OCI-LY7 (cell line): ENCODE measurements around the gene OPRM1. TPM values are rescaled to one million over a fixed set of nuclear protein-coding genes. Genes with fewer than 3 reads are reported as not detected.
A peak's percentile ranks its signal among the peaks of the same experiment; 100 is the strongest.

Experiments used
- BruUV-seq: library from RNA; stranded (reverse); fragments of 400-500 nt; replicated peaks from 2 replicates; lab custom pipeline; 2021; lab: Mats Ljungman, UMichigan
- CTCF ChIA-PET: fragments of 300-600 bp; sonication (Branson Sonifier 250); formaldehyde crosslinking; loops from one replicate; lab custom pipeline; 2022; ENCODE audit warnings: antibody characterized with exemption; ENCODE audit not compliant: unreplicated experiment; lab: Charles Lee
- POLR2A ChIA-PET: fragments of 300-600 bp; sonication (Branson Sonifier 250); formaldehyde crosslinking; loops from one replicate; lab custom pipeline; 2022; ENCODE audit warnings: antibody characterized with exemption; lab: Charles Lee
- DNase-seq: peaks from one replicate; pipeline ENCODE4 v3.0.0-alpha.2; 2015; ENCODE audit warnings: low spot score
- H2AFZ ChIP-seq: fragments of 200-600 bp; sonication (generic), shearing (Covaris generic); 2 replicates; pipeline ENCODE4 v1.6.1; 2014; ENCODE audit warnings: mild to moderate bottlenecking, antibody characterized with exemption, low read length, moderate library complexity
- H3K27ac ChIP-seq: fragments of 200-600 bp; sonication (generic); 2 replicates; pipeline ENCODE4 v1.5.1; 2014; ENCODE audit warnings: mixed run types, low read depth, mild to moderate bottlenecking, moderate library complexity, low read length, inconsistent platforms; ENCODE audit not compliant: poor library complexity, severe bottlenecking
- H3K36me3 ChIP-seq: fragments of 200-600 bp; sonication (generic); 2 replicates; pipeline ENCODE4 v1.6.1; 2014; ENCODE audit warnings: mild to moderate bottlenecking, antibody characterized with exemption, low read length, moderate library complexity, mixed read lengths; ENCODE audit not compliant: insufficient read depth
- H3K4me1 ChIP-seq: fragments of 200-600 bp; sonication (generic); 2 replicates; pipeline ENCODE4 v1.5.1; 2014; ENCODE audit warnings: mild to moderate bottlenecking, low read length; ENCODE audit not compliant: insufficient read depth, poor library complexity, severe bottlenecking
- H3K4me2 ChIP-seq: fragments of 200-600 bp; sonication (generic); 2 replicates; pipeline ENCODE4 v1.6.1; 2014; ENCODE audit warnings: mild to moderate bottlenecking, low read length
- H3K4me3 ChIP-seq: fragments of 200-600 bp; sonication (generic); 2 replicates; pipeline ENCODE4 v1.5.1; 2014; ENCODE audit warnings: mild to moderate bottlenecking, low read depth, low read length; ENCODE audit not compliant: poor library complexity, severe bottlenecking
- H3K79me2 ChIP-seq: fragments of 200-600 bp; sonication (generic); 2 replicates; pipeline ENCODE4 v1.6.1; 2016; ENCODE audit warnings: low read depth, mild to moderate bottlenecking, low read length, moderate library complexity, mixed read lengths; ENCODE audit not compliant: insufficient read depth
- H3K9me2 ChIP-seq: fragments of 200-600 bp; sonication (generic); 2 replicates; pipeline ENCODE4 v1.6.1; 2016; ENCODE audit warnings: mild to moderate bottlenecking, low read length, mixed read lengths; ENCODE audit not compliant: insufficient read depth
- H3K9me3 ChIP-seq: fragments of 200-600 bp; sonication (generic); 2 replicates; pipeline ENCODE4 v1.6.1; 2014; ENCODE audit warnings: mild to moderate bottlenecking, mixed run types, low read length, mixed read lengths
- H4K20me1 ChIP-seq: fragments of 200-600 bp; sonication (generic); 2 replicates; pipeline ENCODE4 v1.6.1; 2014; ENCODE audit warnings: mild to moderate bottlenecking, antibody characterized with exemption, low read length, moderate library complexity, mixed read lengths; ENCODE audit not compliant: insufficient read depth
- EZH2phosphoT487 ChIP-seq: fragments of 200-600 bp; sonication (generic); IDR thresholded peaks from 2 replicates; pipeline ENCODE4 v1.6.1; 2018; ENCODE audit warnings: low read depth, borderline replicate concordance, mild to moderate bottlenecking, mixed run types, antibody characterized with exemption, low read length, moderate library complexity, mixed read lengths
- intact Hi-C: fragments of 100-400 bp; cut with micrococcal nuclease; formaldehyde crosslinking; loops from one replicate; pipeline ENCODE4 v1.10.0; 2022; ENCODE audit not compliant: unreplicated experiment
- total RNA-seq, 2 experiments: library from RNA; depleted of rRNA in 1 of 2; stranded (reverse); fragments of >200 nt in 1 of 2; shearing (Covaris generic) in 1 of 2; gene quantifications; 2 replicates each; pipeline ENCODE4 v1.2.3, GENCODE V29; 2014 to 2022
- TF ChIP-seq, protein P1 (sequence below): fragments of 200-600 bp; sonication (generic); conservative IDR thresholded peaks from 2 replicates; pipeline ENCODE4 v1.5.1; 2014; ENCODE audit warnings: mild to moderate bottlenecking, antibody characterized with exemption, low read length, moderate library complexity, mixed read lengths

OPRM1 gene
- total RNA-seq, 2 experiments from 2014 or later: not detected

DNA sequence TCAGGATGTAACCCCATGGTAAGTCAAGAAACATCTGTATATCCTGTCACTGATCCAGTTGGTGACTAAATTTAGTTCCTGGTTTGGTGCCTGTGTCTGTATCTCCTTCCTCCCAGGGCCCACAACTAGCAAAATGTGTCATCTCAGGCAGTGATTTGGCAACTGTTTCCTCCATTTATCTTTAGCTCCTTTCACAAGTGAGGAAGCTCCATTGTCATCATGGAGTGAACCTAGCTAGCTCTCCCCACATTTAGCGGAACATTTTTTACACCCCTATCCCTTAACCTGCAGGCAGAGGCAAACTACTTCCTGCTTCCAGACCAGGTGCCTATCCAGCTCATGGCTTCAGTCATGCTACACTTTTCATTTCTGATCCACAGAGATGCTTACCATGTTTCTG is 218.0 kb downstream of the OPRM1 start:
- Histone ChIP-seq H3K4me1 (peaks cover 9% of the 10 kb centered on the region), H3K79me2 (no peaks in the 10 kb centered on the region), H3K27ac (no peak overlapping the region), H3K9me2 (no peaks in the 10 kb centered on the region), H3K36me3 (no peaks in the 10 kb centered on the region), H3K9me3 (peaks cover 6% of the 10 kb centered on the region; the same call in 1 of the 2 replicates), H2AFZ (peak overlapping the region; percentile 3; the same call in 1 of the 2 replicates), H4K20me1 (no peaks in the 10 kb centered on the region), H3K4me3 (no peak overlapping the region), H3K4me2 (no peak overlapping the region)
- intact Hi-C loops: no loop called here
- no peak for DNase-seq
- POLR2A ChIA-PET: interaction anchor here (0.5 kb wide), 1 partner anchor 81 kb away, joined by 3 read pairs; no protein-coding TSS in a partner anchor
- CTCF ChIA-PET: no interaction called here
- TF ChIP-seq EZH2phosphoT487: no peak
- TF ChIP-seq, protein P1, sequence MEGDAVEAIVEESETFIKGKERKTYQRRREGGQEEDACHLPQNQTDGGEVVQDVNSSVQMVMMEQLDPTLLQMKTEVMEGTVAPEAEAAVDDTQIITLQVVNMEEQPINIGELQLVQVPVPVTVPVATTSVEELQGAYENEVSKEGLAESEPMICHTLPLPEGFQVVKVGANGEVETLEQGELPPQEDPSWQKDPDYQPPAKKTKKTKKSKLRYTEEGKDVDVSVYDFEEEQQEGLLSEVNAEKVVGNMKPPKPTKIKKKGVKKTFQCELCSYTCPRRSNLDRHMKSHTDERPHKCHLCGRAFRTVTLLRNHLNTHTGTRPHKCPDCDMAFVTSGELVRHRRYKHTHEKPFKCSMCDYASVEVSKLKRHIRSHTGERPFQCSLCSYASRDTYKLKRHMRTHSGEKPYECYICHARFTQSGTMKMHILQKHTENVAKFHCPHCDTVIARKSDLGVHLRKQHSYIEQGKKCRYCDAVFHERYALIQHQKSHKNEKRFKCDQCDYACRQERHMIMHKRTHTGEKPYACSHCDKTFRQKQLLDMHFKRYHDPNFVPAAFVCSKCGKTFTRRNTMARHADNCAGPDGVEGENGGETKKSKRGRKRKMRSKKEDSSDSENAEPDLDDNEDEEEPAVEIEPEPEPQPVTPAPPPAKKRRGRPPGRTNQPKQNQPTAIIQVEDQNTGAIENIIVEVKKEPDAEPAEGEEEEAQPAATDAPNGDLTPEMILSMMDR: no peak
- BruUV-seq: no TSS peak

DNA sequence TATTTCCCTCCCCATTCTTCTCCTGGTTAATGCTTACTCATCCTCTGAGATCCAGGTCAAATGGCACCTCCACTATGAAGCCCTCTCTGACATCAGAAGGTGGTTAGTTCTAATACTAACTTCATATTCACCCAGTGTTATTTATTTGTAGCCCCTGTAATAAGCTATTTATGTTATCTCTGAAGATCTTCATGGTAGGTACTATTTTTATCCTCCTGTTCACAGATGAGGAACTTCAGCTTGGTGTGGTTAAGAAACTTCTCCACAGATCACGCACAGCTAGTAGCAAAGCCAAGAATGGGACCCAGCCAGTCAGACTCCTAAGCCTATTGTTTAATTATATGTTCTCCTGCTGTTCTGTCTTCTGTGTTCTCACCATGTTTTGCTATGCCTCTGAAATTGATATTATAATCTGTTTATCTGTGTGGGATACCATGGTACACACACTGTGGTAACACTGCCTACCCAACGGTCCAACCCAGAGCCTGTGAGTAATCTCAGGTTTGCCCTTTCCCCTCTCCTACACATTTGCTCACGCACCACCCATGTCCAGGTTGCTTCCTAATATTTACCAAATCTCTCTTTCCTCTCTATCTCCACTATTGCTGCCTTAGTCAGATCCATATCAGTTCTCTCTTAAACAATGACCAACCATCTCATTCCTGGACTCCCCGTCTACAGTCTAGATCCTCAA is 219.2 kb downstream of the OPRM1 start:
- no peaks in the 10 kb centered on the region for H3K9me2 ChIP-seq
- H3K27ac ChIP-seq: no peak overlapping the region
- H3K4me3 ChIP-seq: no peak overlapping the region
- H3K4me2 ChIP-seq: no peak overlapping the region
- H3K9me3 ChIP-seq: peaks cover 6% of the 10 kb centered on the region; the same call in 1 of the 2 replicates
- intact Hi-C loops: no loop called here
- ChIA-PET POLR2A (interaction anchor here (0.5 to 0.6 kb wide), 3 partner anchors 30 to 1077 kb away, joined by 3 to 6 read pairs (median 3); no protein-coding TSS in a partner anchor), CTCF (no interaction called here)
- no peaks in the 10 kb centered on the region for H3K79me2 ChIP-seq
- TF ChIP-seq EZH2phosphoT487: no peak
- TF ChIP-seq, protein P1: no peak
- DNase-seq: no peak
- H4K20me1 ChIP-seq: no peaks in the 10 kb centered on the region
- no TSS peak for BruUV-seq
- H2AFZ ChIP-seq: peak overlapping the region; percentile 46
- no peaks in the 10 kb centered on the region for H3K36me3 ChIP-seq
- peaks cover 9% of the 10 kb centered on the region for H3K4me1 ChIP-seq
